ENCODE measurements around the gene CCDC192. TPM values are rescaled to one million over a fixed set of nuclear protein-coding genes. Genes with fewer than 3 reads are reported as not detected.

The CCDC192 gene
- total RNA-seq, 1 donor from 2014 or later = not detected

- Mint-ChIP-seq H3K4me3 (ENCODE audit: unreplicated experiment) (no peak overlapping the region), H3K27me3 (ENCODE audit: low read depth) (no peaks in the 10 kb centered on the region), H3K36me3 (ENCODE audit: low read depth) (no peaks in the 10 kb centered on the region), H3K9me3 (ENCODE audit: low read depth) (no peaks in the 10 kb centered on the region), H3K27ac (ENCODE audit: unreplicated experiment) (no peak overlapping the region), H3K4me1 (ENCODE audit: low read depth) (peaks cover 7% of the 10 kb centered on the region)
- DNase-seq (ENCODE audit: low spot score) = no peak
- no peak for TF ChIP-seq CTCF (IDR thresholded peaks at IDR 0.05)
These were observed 135.9 kb downstream of the CCDC192 start for GRCh38 chr5:127839072-127839471.

- DNase-seq (ENCODE audit: low spot score) = no peak
- TF ChIP-seq CTCF (IDR thresholded peaks at IDR 0.05) = no peak
- no peaks in the 10 kb centered on the region for H3K9me3 Mint-ChIP-seq (ENCODE audit: low read depth)
These were observed 136.5 kb downstream of the CCDC192 start for GRCh38 chr5:127839496-127840197.

GRCh38 chr5:127840198-127840524 lies 137.0 kb downstream of the CCDC192 start:
- no peaks in the 10 kb centered on the region for H3K27me3 Mint-ChIP-seq (ENCODE audit: low read depth)
- H3K4me1 Mint-ChIP-seq (ENCODE audit: low read depth) = peaks cover 7% of the 10 kb centered on the region

More at GRCh38 chr5:127839496-127840197, 136.5 kb downstream of the CCDC192 start:
- no peak overlapping the region for H3K4me3 Mint-ChIP-seq (ENCODE audit: unreplicated experiment)
- H3K36me3 Mint-ChIP-seq (ENCODE audit: low read depth) = no peaks in the 10 kb centered on the region
- no peaks in the 10 kb centered on the region for H3K27me3 Mint-ChIP-seq (ENCODE audit: low read depth)
- H3K4me1 Mint-ChIP-seq (ENCODE audit: low read depth) = peaks cover 7% of the 10 kb centered on the region
- H3K27ac Mint-ChIP-seq (ENCODE audit: unreplicated experiment) = no peak overlapping the region

GRCh38 chr5:127840809-127841208 lies 137.6 kb downstream of the CCDC192 start:
- H3K36me3 Mint-ChIP-seq (ENCODE audit: low read depth) = no peaks in the 10 kb centered on the region
- H3K27me3 Mint-ChIP-seq (ENCODE audit: low read depth) = no peaks in the 10 kb centered on the region

More at GRCh38 chr5:127840198-127840524, 137.0 kb downstream of the CCDC192 start:
- Mint-ChIP-seq H3K36me3 (ENCODE audit: low read depth) (no peaks in the 10 kb centered on the region), H3K27ac (ENCODE audit: unreplicated experiment) (no peak overlapping the region), H3K9me3 (ENCODE audit: low read depth) (no peaks in the 10 kb centered on the region), H3K4me3 (ENCODE audit: unreplicated experiment) (no peak overlapping the region)
- TF ChIP-seq CTCF (IDR thresholded peaks at IDR 0.05) = no peak
- DNase-seq (ENCODE audit: low spot score) = no peak

GRCh38 chr5:127844581-127845021 lies 141.4 kb downstream of the CCDC192 start:
- Mint-ChIP-seq H3K27ac (ENCODE audit: unreplicated experiment) (no peak overlapping the region), H3K9me3 (ENCODE audit: low read depth) (no peaks in the 10 kb centered on the region), H3K27me3 (ENCODE audit: low read depth) (no peaks in the 10 kb centered on the region), H3K4me1 (ENCODE audit: low read depth) (no peaks in the 10 kb centered on the region), H3K4me3 (ENCODE audit: unreplicated experiment) (no peak overlapping the region), H3K36me3 (ENCODE audit: low read depth) (no peaks in the 10 kb centered on the region)
- no peak for DNase-seq (ENCODE audit: low spot score)
- no peak for TF ChIP-seq CTCF (IDR thresholded peaks at IDR 0.05)

More at GRCh38 chr5:127840809-127841208, 137.6 kb downstream of the CCDC192 start:
- Mint-ChIP-seq H3K4me1 (ENCODE audit: low read depth) (peaks cover 7% of the 10 kb centered on the region), H3K9me3 (ENCODE audit: low read depth) (no peaks in the 10 kb centered on the region), H3K27ac (ENCODE audit: unreplicated experiment) (no peak overlapping the region), H3K4me3 (ENCODE audit: unreplicated experiment) (no peak overlapping the region)
- no peak for DNase-seq (ENCODE audit: low spot score)
- TF ChIP-seq CTCF (IDR thresholded peaks at IDR 0.05) = no peak

Data from chondrocyte (in vitro differentiated cells).